ENCODE data around the gene ECI1. TPM values are rescaled to one million over a fixed set of nuclear protein-coding genes. Genes with fewer than 3 reads are reported as not detected.

The ECI1 gene
- total and polyA plus RNA-seq, 2 experiments from 2014 or later = 118 to 143 TPM

GRCh38 chr16:2226245-2226793 lies 25.1 kb downstream of the ECI1 start:
- H3K9me3 Mint-ChIP-seq = no peaks in the 10 kb centered on the region
- H3K4me3 Mint-ChIP-seq = peak overlapping the region; percentile 27; the same call in 1 of the 3 replicates
- peaks cover 44% of the 10 kb centered on the region for H3K79me2 ChIP-seq (replicated peaks; ENCODE audit: insufficient read depth)
- no peaks in the 10 kb centered on the region for H3K27me3 ChIP-seq (ENCODE audit: insufficient read depth)
- H3K27me3 Mint-ChIP-seq (ENCODE audit: insufficient read depth, low read depth, poor library complexity) = peaks cover 14% of the 10 kb centered on the region
- H3K36me3 ChIP-seq (ENCODE audit: insufficient read depth) = no peaks in the 10 kb centered on the region
- peaks cover 5% of the 10 kb centered on the region; the same call in 1 of the 2 replicates for H3F3A ChIP-seq (replicated peaks; ENCODE audit: low read depth)
- ATAC-seq = no peak
- no peak overlapping the region for H3K4me3 ChIP-seq
- no peak for DNase-seq (ENCODE audit: low spot score)
- TF ChIP-seq EZH2 (IDR thresholded peaks at IDR 0.05; ENCODE audit: low read depth, unreplicated experiment) (no peak), ZNF331 (CRISPR knock-in tag; IDR thresholded peaks at IDR 0.05; ENCODE audit: low read depth) (no peak), ZNF462 (CRISPR knock-in tag; IDR thresholded peaks at IDR 0.05) (no peak), STAT1 (IDR thresholded peaks at IDR 0.05; ENCODE audit: unreplicated experiment) (no peak), CREB1 (CRISPR knock-in tag; IDR thresholded peaks at IDR 0.05; ENCODE audit: low read depth) (no peak), JUNB (IDR thresholded peaks at IDR 0.05; ENCODE audit: unreplicated experiment) (no peak), POLR2AphosphoS5 (IDR thresholded peaks at IDR 0.05; ENCODE audit: low read depth) (no peak), ZNF114 (CRISPR knock-in tag; IDR thresholded peaks at IDR 0.05) (no peak), NANOG (IDR thresholded peaks at IDR 0.05; ENCODE audit: borderline replicate concordance) (no peak), CTCF (conservative IDR thresholded peaks at IDR 0.05; ENCODE audit: low read depth in 2 of 2) (no peak)
- H2AFZ ChIP-seq = no peak overlapping the region
- no peaks in the 10 kb centered on the region; the same call in 1 of the 2 replicates for H3K4me1 ChIP-seq (ENCODE audit: insufficient read depth)
- no peak overlapping the region for H3K4me2 ChIP-seq
- no peaks in the 10 kb centered on the region for H3K9me2 ChIP-seq (ENCODE audit: insufficient read depth)
- H3K4me1 Mint-ChIP-seq = no peaks in the 10 kb centered on the region; the same call in 2 of the 3 replicates
- H3K27ac ChIP-seq (ENCODE audit: low read depth) = no peak overlapping the region
- peaks cover 6% of the 10 kb centered on the region; the same call in 2 of the 3 replicates for H3K36me3 Mint-ChIP-seq (ENCODE audit: low read depth)
- H3K27ac Mint-ChIP-seq = no peak overlapping the region; the same call in 1 of the 2 replicates
- H4K20me1 ChIP-seq (replicated peaks; ENCODE audit: insufficient read depth) = peaks cover 5% of the 10 kb centered on the region

All from GM23338 (cell line).